Tongue (tissue), 2 donors: Measurements from ENCODE around the gene TMA7. TPM values are rescaled to one million over a fixed set of nuclear protein-coding genes. Genes with fewer than 3 reads are reported as not detected.

Source experiments
- DNase-seq: peaks from one replicate; pipeline ENCODE4 v3.0.0-alpha.2; 2015
- total RNA-seq: library from RNA; depleted of rRNA; stranded (reverse); fragments of >200 nt; gene quantifications from one replicate; pipeline ENCODE4 v1.2.3, GENCODE V29; 2014

Gene TMA7
- total RNA-seq, 1 donor from 2014 or later, result 188 TPM

DNA sequence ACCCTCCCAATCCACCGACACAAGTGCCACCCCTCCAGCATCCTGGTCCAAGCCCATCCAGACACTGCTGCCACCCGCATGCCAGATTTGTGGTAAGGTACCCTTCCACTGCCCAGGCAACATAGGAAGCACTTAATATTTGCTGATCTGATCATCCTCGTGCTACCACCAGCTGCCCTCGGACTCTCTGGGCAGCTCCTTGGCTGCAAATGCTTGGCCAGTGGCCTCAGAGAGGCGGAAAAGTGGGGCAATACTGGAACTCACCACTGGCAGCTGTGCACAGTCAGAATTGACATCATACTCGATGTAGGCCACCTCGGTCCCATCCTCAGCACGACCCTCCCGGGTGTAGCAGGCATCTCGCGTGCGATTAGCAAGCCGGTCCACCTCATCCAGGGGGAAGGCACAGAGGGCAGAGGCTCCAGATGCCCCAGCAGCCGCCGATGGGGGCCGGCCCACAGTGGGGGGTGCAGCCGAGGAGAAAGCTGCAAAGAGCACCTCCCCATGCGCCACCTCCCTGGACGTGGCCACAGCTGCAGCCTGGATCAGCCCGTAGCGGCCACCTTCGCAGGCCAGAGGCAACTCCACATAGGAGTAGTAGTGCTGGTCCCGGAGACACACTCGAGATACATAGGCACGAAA lies 16.7 kb upstream of the TMA7 start:
- DNase-seq, result no peak

- no peak for DNase-seq
Measured at GRCh38 chr3:48423883-48424695, 16.0 kb upstream of the TMA7 start.

DNA sequence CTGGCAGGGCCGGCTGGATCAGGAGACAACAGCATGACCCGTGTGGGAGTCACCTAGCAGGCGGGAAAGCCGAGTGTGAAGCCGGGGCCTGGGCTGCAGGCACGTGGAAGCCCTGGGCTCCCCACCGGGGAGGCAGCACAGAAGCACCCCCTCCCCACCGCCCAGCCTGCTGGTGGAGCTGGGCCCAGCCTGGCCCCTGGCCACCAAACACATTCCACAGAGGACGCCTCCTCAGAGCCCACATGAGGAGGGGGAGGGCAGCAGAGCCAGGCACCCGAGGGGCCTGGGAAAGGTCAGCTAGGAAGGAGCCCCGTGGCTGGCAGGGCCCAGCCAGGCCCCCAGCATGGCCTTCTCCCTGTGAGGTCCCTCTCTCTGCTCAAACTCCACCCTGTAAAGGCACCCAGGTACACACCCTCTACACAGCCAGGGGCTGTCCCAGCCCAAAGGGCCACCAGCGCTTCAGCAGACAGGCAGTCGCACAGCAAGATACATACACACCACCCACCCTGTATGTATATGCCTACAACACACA lies 14.7 kb upstream of the TMA7 start:
- no peak for DNase-seq

GRCh38 chr3:48426401-48426909 lies 13.6 kb upstream of the TMA7 start:
- peak; percentile 61 for DNase-seq

- DNase-seq, result no peak
Measured at GRCh38 chr3:48426944-48427629, 13.0 kb upstream of the TMA7 start.

DNA sequence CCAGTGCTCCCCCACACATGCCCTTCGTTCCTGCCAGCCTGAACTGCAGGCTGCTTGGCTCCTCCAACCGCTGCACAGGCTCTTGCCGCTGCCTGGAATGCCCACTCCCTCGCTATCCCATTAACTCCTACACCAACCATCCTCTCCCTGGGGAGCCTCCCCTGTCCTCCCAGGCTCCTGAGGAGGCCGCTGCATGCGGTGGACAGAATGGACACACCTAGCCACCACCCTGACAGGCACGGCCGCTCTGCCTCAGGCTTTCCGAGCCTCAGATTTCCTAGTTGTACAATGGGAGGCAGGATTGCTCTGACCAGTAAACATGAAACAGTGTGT lies 12.5 kb upstream of the TMA7 start:
- DNase-seq, result no peak

GRCh38 chr3:48428088-48428571 lies 11.9 kb upstream of the TMA7 start:
- DNase-seq, result no peak

DNA sequence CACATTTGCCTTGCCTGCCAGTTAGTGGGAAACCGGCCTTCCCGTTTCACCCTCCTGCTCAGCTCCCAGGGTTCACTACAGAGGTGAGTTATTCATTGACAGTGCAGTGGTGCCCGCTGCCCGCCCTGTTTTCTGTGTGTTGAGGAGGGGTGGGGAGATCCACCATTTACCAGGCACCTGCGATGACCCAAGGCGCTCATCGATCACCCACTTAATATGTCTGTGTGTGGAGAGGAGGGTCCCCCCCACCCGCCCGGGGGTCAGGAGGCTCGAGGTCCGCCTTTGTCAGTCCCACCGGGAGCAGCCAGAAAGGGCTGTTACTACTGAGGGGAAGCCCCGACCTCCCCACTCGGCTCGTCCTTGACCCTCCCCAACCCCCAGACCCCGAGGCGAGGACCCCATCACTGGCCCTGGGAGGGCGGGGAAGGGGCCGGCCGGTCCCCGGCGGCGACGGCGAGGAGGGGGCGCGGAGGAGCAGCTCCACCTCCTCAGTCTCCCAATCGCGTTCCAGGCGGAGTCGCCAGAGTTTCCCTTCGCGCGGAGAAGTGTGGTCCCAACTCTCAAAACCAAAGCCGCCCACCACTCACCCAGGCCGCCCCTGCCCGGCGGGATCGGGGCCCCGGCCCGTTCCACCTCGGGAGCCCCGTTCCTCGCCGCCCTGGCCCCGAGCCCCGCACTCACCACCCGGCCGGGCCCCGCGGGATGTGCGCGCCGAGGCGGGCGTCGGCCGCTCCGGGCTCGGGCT lies 11.3 kb upstream of the TMA7 start:
- DNase-seq, result peak; percentile 84

GRCh38 chr3:48429317-48429959 lies 10.6 kb upstream of the TMA7 start:
- peak; percentile 66 for DNase-seq

DNA sequence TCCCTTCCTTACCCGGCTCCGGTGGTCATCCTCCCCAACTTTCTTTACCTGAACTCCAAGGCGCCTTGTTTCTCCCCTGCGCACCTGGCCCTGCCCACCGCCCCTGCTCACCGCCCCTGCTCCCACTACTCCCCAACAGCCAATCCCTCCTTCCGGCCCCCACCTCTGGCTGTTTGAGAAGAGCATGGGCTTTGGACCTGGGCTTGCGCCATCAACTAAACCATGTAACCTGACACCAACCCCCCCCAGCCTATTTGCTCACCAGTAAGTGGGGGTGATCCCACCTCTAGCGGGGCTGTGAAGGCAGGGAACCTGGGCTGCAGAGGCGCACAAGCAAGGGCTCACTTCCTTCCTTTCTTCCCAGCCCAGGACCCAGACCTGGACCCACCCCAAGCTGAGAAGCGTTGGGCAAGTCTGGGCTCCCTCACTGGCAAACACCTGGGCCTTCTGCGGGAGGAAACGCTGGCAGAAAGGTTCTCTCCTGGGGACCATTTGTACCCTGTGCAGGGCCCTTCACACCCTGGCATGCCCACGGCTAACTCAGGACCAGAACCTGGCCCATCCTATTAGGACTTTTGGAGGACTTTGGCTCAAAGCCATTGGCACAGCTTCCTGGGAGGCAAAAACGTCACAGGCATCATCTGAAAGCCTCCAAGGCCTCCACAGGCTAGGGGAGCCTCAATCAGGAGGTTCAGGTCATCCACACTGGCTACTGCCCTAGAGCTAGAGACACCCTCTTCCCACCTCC lies 9.9 kb upstream of the TMA7 start, which contains the start of gene PLXNB1:
Gene PLXNB1, minus strand, starts transcription at position 127 of the 748 bp plus-strand sequence. CDS start 5,475 bp downstream, outside the sequence.
- peak; percentile 85 for DNase-seq

GRCh38 chr3:48430708-48431101 lies 9.4 kb upstream of the TMA7 start:
- DNase-seq, result no peak

DNA sequence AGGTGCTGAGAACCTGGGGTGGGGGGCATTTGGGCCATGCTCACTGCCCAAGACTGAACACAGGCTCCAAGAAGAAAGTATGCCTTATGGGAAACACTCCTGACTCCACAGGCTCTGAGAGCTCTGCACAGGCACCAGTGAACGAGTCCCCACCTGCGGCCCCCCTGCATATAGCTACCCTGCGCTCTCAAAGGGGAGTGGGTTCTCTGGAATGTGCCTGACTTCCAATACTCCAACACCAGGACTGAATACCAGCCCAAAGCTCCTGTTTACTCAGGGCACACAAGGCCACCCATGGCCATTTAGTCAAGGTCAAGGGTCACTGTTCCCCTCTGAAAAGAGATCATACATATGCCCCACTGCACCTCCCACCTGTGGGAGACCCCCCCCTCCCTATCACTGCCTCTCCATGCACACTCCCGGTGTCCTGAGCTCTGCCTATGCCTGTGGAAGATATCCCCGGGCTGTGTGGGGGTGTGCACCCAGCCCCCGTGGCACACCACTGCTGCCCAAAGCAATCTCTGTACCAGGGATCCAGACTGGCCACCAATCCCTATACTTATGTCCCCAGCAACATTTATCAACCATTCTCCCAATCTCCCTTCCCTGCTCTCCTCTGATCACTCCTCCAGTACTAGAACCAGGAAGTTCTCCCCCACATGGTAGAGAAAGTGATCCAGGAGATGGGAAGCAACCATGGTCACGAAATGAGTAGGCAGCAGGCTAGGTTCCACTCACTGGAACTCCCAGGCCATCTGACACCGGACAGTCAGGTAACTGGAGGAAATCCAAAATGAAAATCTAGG lies 8.6 kb upstream of the TMA7 start:
- DNase-seq, result no peak

- no peak for DNase-seq
Measured at GRCh38 chr3:48432411-48433371, 7.4 kb upstream of the TMA7 start.

DNA sequence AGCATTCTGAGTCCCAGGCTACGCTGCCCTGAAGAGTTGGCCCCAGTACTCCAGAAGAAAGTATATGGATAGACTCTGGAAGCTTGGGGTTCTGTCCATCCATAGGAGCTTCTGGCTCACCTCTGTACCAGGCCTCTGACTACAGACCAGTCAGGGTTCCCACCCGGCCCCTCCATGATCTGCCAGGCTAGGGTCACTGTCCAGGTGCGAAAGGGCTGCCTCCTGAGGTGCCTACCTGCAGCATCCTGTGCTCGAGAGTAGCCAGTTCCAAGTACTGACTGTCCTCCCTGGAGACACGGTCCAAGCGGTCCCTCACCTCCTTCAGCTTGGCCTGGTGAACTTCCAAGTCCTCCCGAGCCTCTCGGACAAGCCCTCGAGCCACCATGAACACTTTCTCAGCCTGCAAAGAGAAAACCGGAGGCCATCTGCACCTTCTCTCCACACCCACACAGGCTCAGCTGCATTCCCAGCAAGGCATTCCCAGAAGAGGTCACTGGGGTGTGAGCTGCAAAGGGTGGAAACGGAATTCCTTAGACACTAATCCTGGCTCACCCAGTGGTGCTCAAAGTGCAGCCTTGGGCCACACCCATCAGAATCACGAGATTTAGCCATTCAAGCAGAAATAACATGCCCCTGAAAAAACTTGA lies 6.5 kb upstream of the TMA7 start:
- DNase-seq, result no peak

GRCh38 chr3:48434591-48435222 lies 5.3 kb upstream of the TMA7 start:
- DNase-seq, result no peak

GRCh38 chr3:48435223-48435595 lies 4.8 kb upstream of the TMA7 start:
- DNase-seq, result no peak

- DNase-seq, result peak; percentile 94
Measured at GRCh38 chr3:48435774-48436476, 4.1 kb upstream of the TMA7 start.
